ENCODE results near the gene CST7. TPM values are rescaled to one million over a fixed set of nuclear protein-coding genes. Genes with fewer than 3 reads are reported as not detected.

Gene CST7
- total RNA-seq, 1 donor from 2014 or later, result 0.66 TPM

- Histone ChIP-seq H3K4me1 (peaks cover 8% of the 10 kb centered on the region), H3K9me3 (replicated peaks) (peaks cover 19% of the 10 kb centered on the region), H3K36me3 (peaks cover 41% of the 10 kb centered on the region), H3K4me3 (no peak overlapping the region), H3K27me3 (ENCODE audit: low read depth) (no peaks in the 10 kb centered on the region), H3K27ac (replicated peaks) (no peak overlapping the region)
- DNase-seq, result no peak
- intact Hi-C loops (cut with micrococcal nuclease), result no loop called here
- no peak for TF ChIP-seq CTCF (IDR thresholded peaks at IDR 0.05; ENCODE audit: borderline replicate concordance)
Measured at GRCh38 chr20:24979036-24979960, 30.2 kb downstream of the CST7 start.

GRCh38 chr20:24980291-24981053 lies 31.4 kb downstream of the CST7 start:
- TF ChIP-seq CTCF (IDR thresholded peaks at IDR 0.05; ENCODE audit: borderline replicate concordance), result no peak
- Histone ChIP-seq H3K9me3 (replicated peaks) (peaks cover 12% of the 10 kb centered on the region), H3K4me1 (peaks cover 20% of the 10 kb centered on the region), H3K36me3 (peaks cover 35% of the 10 kb centered on the region), H3K27me3 (ENCODE audit: low read depth) (no peaks in the 10 kb centered on the region), H3K27ac (replicated peaks) (no peak overlapping the region), H3K4me3 (no peak overlapping the region)
- DNase-seq, result no peak
- intact Hi-C loops (cut with micrococcal nuclease), result no loop called here

- TF ChIP-seq CTCF (IDR thresholded peaks at IDR 0.05; ENCODE audit: borderline replicate concordance), result no peak
- DNase-seq, result no peak
- Histone ChIP-seq H3K27me3 (ENCODE audit: low read depth) (no peaks in the 10 kb centered on the region), H3K4me3 (no peak overlapping the region), H3K27ac (replicated peaks) (no peak overlapping the region), H3K9me3 (replicated peaks) (peaks cover 5% of the 10 kb centered on the region), H3K36me3 (peaks cover 27% of the 10 kb centered on the region), H3K4me1 (peaks cover 28% of the 10 kb centered on the region)
- intact Hi-C loops (cut with micrococcal nuclease), result no loop called here
Measured at GRCh38 chr20:24981282-24981681, 32.2 kb downstream of the CST7 start.

- H3K27me3 ChIP-seq (ENCODE audit: low read depth), result no peaks in the 10 kb centered on the region
- H3K27ac ChIP-seq (replicated peaks), result no peak overlapping the region
- no peak for TF ChIP-seq CTCF (IDR thresholded peaks at IDR 0.05; ENCODE audit: borderline replicate concordance)
- DNase-seq, result peak; percentile 49
- no peak overlapping the region for H3K4me3 ChIP-seq
- H3K9me3 ChIP-seq (replicated peaks), result peaks cover under 1% of the 10 kb centered on the region
- intact Hi-C loops (cut with micrococcal nuclease), result no loop called here
- H3K4me1 ChIP-seq, result peaks cover 29% of the 10 kb centered on the region
- peaks cover 22% of the 10 kb centered on the region for H3K36me3 ChIP-seq
Measured at GRCh38 chr20:24981790-24982189, 32.7 kb downstream of the CST7 start.

GRCh38 chr20:24983896-24984295 lies 34.8 kb downstream of the CST7 start:
- no peaks in the 10 kb centered on the region for H3K27me3 ChIP-seq (ENCODE audit: low read depth)
- H3K27ac ChIP-seq (replicated peaks), result peak overlapping the region; percentile 32
- intact Hi-C loops (cut with micrococcal nuclease), result no loop called here
- H3K4me3 ChIP-seq, result no peak overlapping the region
- peaks cover 13% of the 10 kb centered on the region for H3K36me3 ChIP-seq
- no peaks in the 10 kb centered on the region for H3K9me3 ChIP-seq (replicated peaks)
- no peak for TF ChIP-seq CTCF (IDR thresholded peaks at IDR 0.05; ENCODE audit: borderline replicate concordance)
- DNase-seq, result no peak
- peaks cover 29% of the 10 kb centered on the region for H3K4me1 ChIP-seq

Measured in left ventricle myocardium inferior (tissue), 1 donor.